Fibroblast of skin of left quadriceps (primary cell): ENCODE measurements around the gene RASL11B.

Experiments used
- DNase-seq, 2 experiments: peaks; one replicate each; pipeline ENCODE4 v3.0.0-alpha.2; 2013; ENCODE audit warnings: low read depth in 2 of 2

Gene RASL11B

GRCh38 chr4:52873861-52874343, 11.8 kb downstream of the RASL11B start:
- DNase-seq, result no peak

GRCh38 chr4:52874948-52875347, 12.8 kb downstream of the RASL11B start:
- no peak for DNase-seq

- DNase-seq, result no peak
These were observed 14.0 kb downstream of the RASL11B start for GRCh38 chr4:52876069-52876468.

DNA sequence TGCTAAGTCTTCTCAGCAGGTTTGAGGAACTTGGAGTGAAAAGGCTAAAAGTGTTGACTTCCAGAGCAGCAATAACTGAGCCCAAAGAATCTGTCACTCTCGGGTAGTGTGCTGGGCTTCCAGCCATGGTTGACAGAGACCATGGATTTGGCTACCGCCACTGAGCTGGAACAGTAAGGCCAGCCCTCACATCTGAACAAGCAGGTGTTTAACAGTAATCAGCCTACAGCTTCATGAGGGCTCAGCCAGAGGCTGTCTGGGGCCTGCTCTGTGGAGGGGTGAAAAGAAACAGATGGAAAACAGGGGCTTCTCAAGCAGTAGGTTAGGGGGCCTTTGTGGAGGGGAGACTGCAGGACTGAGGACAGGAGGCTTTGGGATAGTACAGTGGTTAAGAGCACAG, 14.9 kb downstream of the RASL11B start:
- no peak for DNase-seq

- no peak for DNase-seq
These were observed 15.6 kb downstream of the RASL11B start for GRCh38 chr4:52877694-52878093.

DNA sequence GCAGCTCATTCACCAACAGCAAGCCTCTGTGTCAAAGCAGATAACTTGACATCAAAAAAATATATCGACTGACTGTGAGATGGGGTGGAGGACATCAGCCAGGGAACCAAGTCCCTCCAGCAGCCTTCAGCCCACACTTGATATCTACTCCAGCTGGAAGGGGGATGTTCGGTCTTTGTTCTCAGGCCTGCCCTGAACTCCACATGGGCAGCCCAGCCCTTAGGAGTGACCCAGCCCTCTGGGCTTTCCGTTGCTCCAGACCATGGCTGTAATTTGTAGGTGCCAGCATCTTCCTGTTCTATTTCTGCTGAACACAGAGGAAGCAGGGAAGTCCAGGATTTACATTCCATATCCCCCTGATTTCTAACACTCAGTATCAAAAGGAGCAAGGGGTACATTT, 17.4 kb downstream of the RASL11B start:
- no peak for DNase-seq

- DNase-seq, result no peak
These were observed 18.9 kb downstream of the RASL11B start for GRCh38 chr4:52880994-52881393.

DNA sequence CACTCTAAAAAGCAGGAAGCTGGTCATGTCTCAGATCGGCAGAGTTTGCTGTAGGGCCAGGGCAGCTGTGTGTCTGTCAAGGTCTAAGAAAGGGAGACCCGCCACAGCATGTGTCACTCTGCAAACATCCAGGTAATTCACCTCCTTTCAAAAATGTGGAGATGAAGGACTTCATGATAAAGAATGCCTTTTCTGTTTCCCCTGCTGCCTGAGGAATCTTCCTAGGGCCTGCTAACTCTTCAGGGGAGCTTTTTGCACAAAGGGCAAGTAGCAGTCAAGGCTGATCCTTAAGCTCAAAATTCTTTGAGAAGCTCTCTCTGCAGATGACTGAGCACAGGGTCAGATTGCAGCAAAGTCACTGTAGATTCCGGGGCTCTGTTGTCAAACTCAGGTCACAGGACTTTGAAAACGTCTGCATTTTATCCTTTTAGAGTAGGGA, 21.1 kb downstream of the RASL11B start:
- no peak for DNase-seq

- DNase-seq, result no peak
These were observed 21.9 kb downstream of the RASL11B start for GRCh38 chr4:52883707-52884669.

- no peak for DNase-seq
These were observed 22.9 kb downstream of the RASL11B start for GRCh38 chr4:52884994-52885393.

DNA sequence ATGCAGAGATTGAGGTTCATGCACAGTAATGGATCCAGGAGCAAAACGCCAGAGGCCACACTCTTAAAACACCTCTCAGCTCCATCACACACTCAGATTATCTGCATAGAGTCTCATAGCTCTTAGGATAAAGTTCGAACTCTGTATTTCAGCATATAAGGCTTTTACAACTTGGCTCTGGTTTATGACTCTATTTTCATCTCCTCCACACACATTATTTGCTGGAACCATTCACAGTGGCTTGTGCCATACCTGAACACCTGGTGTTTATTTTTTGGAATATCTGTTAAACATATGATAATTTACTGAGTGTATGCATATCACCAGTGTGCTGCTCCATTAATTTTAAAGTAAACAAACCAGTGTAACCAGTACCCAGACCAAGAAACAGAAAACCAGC, 27.2 kb downstream of the RASL11B start:
- no peak for DNase-seq

DNA sequence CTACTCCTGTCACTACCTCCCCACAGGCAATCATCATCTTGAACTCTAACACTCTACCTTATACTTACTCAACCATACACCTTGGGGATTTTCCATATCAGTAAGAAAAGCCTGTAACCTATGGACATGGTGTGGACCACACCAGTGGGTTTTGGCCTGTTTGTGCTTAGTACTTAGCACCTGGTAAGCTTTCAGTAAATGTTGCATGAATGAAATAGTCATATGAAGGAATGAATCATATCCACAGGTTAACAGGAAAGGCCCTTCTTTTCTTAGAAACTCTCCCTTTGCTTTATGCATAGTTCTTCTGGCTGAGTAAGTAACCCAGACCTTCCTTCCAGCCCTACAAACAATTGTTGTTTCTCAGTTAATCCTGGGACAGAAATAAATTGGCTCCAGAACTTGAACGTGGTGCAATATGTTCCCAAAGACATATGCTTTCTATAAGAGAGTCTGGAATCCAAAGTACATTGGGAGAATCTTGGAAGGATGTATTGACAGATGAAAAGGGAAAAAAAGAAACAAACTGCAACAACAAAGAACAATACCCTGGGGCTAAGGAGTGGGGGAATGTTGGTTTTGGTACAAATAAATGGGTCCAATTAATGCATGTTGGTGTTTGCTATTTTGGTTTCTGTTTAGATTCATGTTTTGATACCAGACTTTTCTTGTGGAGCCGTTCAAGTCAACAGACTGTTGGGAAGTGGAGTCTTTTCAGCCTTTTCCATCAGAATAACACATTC, 27.8 kb downstream of the RASL11B start:
- DNase-seq, result no peak

DNA sequence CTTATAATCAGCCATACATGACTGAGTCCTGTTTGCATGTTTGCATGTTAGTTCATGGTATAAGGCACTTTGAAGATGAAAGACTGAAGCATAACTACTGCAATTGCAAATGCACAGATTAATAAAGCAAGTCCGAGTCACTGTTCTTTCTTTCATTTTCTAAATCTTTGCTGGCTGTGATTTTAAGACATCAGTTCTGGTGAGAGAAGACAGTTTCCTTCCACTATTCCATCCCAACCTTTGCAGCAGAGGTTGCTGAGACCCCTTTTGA, 28.3 kb downstream of the RASL11B start:
- DNase-seq, result no peak

DNA sequence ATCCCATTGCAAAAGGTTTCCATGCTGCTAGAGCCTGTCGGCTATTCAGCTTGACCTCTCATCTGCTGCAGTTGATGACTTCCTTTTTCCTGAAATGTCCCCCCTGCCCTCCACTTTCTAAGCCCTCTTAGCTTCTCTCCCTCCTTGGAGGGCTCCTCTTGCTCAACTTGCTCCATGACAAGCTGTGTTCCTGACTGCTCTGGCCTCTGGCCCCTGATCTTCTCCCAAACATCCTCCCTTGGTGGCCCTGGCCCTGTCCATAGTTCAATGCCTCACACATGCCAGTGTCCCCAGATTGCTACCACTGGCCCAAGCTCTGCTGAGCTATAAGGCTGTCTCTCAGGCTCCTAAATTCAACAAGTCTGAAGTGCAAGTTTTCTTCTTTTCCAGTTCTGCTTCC, 29.6 kb downstream of the RASL11B start:
- DNase-seq, result no peak

DNA sequence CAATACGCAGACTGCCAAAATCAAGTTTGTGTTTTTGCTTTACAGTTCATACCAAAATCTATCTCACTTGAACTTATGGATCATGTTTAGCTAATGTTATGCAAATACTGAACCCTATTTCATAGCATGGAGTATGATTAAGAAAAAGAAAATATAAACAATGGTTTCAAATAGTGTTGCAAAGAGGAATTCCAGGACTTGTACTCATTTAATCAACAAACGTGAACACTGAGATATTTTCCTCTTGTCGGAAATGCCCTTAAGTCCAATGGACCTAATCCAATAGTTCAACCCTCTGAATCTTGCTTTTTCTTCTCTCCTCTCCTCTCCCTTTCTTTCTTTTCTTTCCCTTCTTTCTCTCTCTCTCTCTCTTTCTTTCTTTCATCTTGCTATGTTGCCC, 30.8 kb downstream of the RASL11B start:
- DNase-seq, result no peak

DNA sequence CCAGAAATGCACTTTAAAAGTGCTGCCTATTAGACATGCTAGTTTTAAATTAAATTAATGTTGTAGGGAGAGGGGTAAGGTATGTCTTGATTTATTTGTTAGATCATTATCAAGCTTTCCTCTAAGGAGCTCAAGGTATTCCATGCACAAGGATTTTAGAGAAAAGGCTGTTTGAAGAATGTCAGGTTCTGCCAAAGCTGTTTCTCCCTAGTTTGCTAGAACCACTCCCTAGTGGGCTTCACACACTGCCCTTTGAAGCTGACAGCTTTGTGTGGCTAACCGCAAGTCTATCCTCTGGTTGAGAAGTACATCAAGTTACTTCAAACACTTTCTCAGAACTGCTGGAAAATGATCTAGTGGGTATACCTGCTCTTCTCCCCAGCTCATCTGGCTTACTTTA, 32.3 kb downstream of the RASL11B start:
- peak in 1 of 2 experiments; percentile 43 for DNase-seq

- DNase-seq, result no peak
These were observed 41.2 kb downstream of the RASL11B start for GRCh38 chr4:52903273-52903672.

GRCh38 chr4:52904421-52904820, 42.3 kb downstream of the RASL11B start:
- no peak for DNase-seq

DNA sequence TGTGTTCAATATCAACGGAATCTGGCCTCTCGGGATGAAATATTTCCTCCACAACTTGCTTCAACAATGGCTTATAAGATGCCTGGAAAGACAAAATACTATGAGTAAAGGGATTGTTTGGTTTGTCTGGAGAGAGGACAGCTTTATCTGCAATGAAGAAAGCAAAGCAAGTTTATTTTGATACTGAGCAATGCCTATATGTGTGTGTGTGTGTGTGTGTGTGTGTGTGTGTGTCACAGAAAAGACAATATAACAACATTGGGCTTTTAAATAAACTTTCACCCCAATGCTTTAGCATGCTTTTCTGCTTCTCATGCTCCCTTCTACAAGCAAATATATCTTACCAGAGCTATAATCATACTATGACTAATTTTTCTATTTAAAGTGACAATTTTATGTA, 45.4 kb downstream of the RASL11B start:
- DNase-seq, result no peak

DNA sequence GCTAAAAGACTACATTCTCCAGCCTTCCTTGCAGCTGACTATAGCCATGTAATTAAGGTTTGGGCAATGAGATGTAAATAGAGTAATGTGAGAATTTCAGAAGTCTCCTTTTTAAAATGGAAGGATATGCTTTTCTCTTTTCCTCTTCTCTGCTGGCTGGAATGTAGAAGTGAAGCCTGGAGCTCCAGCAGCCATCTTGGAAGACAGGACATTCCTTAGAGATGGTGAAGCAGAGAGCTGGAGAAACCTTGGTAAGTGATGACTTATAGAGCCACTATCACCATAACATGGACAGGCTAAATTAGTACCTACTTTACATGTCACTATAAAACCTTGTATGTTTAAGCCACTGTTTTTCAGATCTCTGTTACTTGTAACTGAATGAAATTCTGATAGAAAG, 48.0 kb downstream of the RASL11B start:
- no peak for DNase-seq

- DNase-seq, result no peak
These were observed 49.7 kb downstream of the RASL11B start for GRCh38 chr4:52911684-52912294.

DNA sequence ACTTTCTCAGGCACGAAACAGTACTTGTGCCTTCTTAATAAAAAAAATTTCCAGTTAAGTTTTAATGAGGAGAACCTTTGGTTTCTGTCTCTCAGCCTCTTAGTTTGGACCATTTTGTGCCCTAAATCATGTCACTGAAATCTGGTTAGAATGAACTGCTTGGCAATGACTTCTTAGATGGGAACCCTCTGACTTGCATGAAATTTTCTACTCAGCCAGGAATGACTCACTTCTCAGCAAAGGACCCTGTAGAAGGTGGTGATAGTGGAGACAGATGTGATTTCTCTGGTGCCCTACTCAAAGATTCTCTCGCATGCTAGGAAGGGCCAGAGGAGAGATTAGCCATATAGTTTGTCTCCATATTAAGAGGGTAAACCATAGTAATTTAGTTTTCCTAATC, 50.5 kb downstream of the RASL11B start:
- peak in 1 of 2 experiments; percentile 27 for DNase-seq
